Stimulated activated CD4-positive, alpha-beta T cell treated with anti-CD3 and anti-CD28 coated beads, TNF-alpha, amount 100 ng/mL, for 48 hours (primary cell): Measurements from ENCODE around the gene SECISBP2.
"Not testable (repeated sequence)": the region's sequence is repeated elsewhere in the genome, so short reads cannot be mapped to it uniquely, and the experiment has no call there.

ENCODE experiments used
- DNase-seq, 3 donors: peaks; one replicate each; pipeline ENCODE4 v3.0.0-alpha.2; 2020; ENCODE audit warnings: low read depth in 3 of 3

The SECISBP2 gene, protein sequence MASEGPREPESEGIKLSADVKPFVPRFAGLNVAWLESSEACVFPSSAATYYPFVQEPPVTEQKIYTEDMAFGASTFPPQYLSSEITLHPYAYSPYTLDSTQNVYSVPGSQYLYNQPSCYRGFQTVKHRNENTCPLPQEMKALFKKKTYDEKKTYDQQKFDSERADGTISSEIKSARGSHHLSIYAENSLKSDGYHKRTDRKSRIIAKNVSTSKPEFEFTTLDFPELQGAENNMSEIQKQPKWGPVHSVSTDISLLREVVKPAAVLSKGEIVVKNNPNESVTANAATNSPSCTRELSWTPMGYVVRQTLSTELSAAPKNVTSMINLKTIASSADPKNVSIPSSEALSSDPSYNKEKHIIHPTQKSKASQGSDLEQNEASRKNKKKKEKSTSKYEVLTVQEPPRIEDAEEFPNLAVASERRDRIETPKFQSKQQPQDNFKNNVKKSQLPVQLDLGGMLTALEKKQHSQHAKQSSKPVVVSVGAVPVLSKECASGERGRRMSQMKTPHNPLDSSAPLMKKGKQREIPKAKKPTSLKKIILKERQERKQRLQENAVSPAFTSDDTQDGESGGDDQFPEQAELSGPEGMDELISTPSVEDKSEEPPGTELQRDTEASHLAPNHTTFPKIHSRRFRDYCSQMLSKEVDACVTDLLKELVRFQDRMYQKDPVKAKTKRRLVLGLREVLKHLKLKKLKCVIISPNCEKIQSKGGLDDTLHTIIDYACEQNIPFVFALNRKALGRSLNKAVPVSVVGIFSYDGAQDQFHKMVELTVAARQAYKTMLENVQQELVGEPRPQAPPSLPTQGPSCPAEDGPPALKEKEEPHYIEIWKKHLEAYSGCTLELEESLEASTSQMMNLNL

DNA sequence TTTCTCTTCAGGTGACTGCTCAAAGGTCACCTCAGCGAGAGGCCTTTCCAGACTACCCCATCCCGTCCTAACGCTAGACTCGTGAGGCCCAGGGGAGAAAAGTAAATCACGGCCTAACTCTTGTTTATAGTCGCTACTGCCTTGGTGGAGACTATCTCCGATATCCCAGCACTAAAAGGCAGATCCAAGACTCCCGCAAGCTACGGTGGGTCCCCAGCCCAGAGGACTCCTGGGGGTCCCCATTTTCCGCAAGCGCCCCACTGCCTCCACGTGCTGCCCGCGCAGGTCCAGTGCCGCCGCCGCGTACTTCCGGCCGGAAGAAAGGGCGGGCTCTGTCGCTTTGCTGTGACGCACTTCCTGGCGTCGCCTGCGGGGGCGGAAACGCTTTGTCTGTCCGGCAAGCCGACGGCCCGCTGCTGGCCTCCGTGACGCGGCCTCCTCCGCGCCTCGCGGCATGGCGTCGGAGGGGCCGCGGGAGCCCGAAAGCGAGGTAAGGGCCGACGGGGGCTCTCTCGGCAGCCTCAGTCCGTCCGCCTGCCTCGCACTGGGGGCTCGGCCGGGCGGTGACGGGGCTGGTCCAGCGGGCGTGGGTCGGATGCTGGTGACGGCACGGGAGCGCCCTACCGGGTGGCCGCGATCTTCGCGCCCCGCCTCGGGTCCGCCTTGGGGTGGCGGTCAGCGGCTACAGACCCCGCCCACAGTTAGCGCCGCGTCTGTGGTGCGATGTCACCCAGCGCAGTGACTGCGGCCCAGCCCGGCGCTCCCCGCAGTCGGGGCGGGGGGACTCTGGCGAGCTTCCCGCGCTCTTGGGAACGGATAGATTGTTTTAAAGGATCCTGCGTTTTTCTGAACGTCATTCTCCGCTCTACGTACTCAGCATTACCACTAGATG, at the start of gene SECISBP2:
Gene SECISBP2 (plus strand): TSS at position 378 of the 892 bp plus-strand sequence. CDS start 77 bp downstream, at position 455.
- peak; percentile 90 to 93 (median 91) for DNase-seq

DNA sequence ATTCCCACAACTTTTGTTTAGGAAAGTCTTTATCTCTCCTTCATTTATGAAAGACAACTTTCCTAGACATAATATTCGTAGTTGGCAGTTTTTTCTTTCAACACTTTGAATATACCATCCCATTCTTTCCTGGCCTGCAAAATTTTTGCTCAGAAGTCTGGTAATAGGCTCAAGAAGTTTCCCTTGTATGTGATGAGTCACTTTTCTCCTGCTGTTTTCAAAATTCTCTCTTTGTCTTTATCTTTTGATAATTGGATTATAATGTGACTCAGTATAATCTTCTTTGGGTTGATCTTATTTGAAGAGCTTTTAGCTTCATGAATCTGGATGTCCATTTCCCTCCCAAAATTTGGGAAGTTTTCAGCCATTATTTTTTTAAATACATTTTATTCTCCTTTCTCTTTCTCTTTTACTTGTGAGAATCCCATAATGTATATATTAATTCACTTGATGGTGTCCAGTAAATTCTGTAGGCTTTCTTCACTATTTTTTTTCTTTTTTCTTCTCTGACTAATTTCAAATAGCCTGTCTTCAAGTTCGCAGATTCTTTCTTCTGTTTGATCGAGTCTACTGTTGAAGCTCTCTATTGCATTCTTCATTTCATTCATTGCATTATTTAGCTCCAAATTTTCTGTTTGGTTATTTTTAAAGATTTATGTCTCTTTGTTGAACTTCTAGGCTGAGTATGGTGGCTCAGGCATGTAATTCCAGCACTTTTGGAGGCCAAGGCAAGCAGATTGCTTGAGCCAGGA, 44.6 kb upstream of the SECISBP2 start:
- DNase-seq, result no peak

DNA sequence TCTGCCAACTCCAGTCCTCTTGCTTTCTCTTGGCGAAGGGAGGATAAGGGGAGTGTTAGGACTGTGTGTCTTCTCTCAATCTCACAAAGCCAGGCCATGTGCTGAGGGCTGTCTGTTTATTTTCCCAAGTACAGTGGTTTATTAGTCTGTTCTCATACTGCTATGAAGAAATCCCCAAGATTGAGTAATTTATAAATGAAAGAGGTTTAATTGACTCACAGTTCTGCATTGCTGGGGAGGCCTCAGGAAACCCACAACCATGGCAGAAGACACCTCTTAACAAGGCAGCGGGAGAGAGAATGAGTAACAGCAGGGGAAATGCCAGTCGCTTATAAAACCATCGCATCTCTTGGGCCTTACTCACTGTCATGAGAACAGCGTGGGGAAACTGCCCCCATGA, 43.5 kb upstream of the SECISBP2 start:
- peak in 2 of 3 donors; percentile 9 to 38 for DNase-seq

DNA sequence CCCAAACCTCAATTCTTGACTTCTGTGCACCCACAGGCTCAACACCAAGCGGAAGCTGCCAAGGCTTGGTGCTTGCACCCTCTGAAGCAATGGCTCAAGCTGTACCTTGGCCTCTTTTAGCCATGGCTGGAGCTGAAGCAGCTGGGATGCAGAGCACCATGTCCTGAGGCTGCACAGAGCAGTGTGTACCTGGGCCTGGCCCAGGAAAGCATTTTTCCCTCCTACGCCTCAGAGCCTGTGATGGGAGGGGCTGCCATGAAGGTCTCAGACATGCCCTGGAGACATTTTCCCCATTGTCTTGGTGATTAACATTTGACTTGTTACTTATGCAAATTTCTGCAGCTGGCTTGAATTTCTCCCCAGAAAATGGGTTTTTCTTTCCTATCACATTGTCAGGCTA, 42.3 kb upstream of the SECISBP2 start:
- DNase-seq, result not testable (repeated sequence)

DNA sequence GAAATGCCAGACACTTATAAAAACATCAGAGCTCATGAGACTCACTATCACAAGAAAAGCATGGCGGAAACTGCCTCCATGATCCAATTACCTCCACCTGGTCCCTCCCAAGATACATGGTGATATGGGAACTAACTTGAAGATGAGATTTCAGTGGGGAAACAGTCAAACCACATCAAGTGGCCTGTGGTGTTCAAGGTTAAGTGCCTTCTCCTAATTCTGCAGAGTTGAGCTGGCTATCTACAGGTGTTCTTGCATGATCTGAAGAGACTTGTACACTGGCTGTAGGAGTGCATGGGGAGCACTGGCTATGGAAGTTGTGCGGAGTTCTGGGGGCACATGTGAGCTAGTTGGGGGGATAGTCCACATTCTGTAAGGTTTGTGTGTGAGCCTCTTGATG, 41.3 kb upstream of the SECISBP2 start:
- no peak for DNase-seq

DNA sequence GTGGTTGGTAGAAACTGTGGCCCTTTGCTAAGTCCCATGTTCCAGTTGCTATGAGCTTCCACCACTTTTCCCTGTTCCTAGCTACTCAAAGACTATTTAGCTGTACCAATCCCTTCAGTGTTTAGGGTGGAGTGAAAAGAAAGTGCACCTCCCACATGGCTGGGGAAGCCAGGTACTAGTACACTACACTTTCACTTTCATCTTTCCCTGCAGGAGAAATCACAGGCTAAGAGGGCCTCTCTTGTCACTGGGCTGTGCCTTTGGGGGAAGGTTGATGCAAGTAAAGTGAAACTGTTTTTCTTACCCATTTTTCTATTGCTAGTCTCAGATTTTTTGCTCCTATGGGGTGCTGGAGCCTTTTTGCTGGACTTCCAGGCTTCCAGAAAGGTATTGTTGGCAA, 40.8 kb upstream of the SECISBP2 start:
- no peak for DNase-seq

DNA sequence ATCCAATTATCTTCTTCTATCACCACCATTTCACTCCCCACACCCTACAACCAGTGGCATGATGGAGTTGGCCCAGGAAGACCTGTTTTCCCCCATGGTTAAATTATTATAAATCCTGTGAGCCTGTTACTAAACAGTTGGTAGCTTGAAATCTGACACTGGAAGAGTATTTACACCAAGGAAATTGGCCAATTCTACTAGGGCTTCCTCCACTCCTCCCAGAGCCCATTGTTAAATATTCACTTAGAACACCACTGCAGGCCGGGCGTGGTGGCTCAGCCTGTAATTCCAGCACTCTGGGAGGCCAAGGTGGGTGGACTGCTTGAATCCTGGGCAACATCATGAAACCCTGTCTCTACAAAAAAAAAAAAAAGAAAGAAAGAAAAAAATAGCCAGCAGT, 39.7 kb upstream of the SECISBP2 start:
- DNase-seq, result no peak

DNA sequence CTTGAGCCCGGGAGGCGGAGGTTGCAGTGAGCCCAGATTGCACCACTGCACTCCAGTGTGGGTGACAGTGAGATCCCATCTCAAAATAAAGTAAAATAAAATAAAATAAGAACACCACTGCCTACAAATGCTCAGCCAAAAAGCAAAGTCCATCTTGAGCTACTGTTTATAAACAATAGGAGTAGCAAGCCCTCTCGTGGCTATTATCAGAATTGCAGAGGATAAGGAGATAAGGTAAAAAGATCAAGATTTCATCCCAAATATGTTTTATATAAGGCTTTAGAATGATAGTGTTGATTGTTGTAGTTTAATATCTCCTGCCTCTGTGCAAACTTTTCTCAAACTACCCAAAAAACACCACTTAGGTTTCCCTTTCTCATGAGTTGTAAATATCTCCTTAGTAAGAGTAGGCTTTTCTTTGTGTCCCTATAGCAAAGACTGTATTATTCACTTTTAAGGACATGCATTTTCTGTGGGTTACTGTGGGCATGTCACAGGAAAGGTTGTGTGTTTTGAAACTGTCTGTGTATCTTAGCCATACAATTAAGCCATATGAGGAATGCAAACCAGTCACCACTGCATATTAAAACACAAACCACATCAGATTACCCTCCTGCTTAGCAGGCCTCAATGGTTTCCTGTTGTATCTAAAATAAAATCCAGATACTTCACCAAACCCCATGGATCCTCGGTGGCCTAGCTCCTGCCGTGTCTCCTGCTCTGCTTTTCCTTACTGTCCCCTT, 39.1 kb upstream of the SECISBP2 start:
- DNase-seq, result peak in 1 of 3 donors; percentile 17

DNA sequence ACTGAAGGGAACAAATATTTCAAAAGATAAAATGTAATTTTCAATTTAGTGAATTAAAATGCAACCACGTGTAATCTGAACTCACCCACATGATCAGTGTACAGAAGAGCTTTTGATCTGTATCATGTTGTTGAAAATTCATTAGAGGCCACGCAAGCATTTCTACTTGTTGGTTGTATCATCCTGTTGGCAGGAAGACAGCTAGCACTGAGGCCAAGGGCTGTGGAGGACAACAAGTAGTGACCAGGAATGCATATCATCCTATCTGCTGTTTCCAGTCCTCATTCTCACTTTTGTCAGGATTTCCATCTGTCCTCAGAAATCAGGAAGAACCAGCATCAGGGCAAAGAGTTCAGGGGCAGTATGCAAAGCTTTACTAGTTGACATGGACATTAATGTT, 37.2 kb upstream of the SECISBP2 start:
- no peak for DNase-seq

DNA sequence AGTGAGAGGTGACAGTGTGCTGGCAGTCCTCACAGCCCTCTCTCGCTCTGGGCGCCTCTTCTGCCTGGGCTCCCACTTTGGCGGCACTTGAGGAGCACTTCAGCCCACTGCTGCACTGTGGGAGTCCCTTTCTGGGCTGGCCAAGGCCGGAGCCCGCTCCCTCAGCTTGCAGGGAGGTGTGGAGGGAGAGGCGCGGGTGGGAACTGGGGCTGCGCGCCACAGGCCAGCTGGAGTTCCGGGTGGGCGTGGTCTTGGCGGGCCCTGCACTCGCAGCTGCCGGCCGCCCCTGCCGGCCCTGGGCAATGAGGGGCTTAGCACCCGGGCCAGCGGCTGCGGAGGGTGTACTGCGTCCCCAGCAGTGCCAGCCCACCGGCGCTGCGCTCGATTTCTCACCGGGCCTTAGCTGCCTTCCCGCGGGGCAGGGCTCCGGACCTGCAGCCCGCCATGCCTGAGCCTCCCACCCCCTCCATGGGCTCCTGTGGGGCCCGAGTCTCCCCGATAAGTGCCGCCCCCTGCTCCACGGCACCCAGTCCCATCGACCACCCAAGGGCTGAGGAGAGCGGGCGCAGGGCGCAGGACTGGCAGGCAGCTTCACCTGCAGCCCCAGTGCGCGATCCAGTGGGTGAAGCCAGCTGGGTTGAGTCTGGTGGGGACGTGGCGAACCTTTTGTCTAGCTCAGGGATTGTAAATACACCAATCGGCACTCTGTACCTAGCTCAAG, 35.9 kb upstream of the SECISBP2 start:
- not testable (repeated sequence) for DNase-seq

DNA sequence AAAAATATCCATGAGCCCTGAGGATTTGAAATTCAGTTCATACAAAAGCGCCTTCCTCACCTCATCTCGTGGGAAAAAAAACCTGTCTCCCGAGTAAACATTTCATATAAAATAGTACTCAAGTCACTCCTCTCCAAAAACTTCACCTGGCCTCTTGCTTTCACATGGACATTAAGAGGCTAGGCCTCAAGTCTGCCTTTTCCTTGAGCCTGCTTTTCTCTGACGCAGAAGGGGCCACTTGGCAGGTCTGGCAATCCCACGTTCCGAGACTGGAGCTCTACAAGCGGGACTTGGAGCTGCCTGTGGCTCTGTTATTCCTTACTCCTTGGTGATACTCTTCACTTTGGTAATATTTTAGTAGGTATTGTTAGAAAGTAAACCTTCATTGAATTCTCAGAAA, 34.2 kb upstream of the SECISBP2 start:
- no peak for DNase-seq

DNA sequence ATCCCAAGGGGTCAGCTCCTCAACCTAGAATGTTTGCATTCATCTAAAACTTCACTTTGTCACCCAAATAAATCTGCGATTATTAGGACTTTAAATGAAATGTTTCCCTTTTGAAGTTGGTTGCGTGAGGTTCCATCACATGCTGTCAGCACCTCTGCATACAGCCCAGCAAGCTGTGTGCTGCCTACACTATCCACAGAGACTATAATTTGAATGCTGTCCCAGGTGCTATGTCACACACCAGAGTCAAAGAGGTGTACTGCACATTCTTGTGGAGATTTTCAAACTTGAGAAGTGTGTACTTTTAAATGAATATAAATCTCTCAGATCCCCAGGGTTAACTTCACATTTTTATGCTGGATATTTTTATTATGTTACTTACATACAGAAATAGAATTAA, 26.6 kb upstream of the SECISBP2 start:
- no peak for DNase-seq

DNA sequence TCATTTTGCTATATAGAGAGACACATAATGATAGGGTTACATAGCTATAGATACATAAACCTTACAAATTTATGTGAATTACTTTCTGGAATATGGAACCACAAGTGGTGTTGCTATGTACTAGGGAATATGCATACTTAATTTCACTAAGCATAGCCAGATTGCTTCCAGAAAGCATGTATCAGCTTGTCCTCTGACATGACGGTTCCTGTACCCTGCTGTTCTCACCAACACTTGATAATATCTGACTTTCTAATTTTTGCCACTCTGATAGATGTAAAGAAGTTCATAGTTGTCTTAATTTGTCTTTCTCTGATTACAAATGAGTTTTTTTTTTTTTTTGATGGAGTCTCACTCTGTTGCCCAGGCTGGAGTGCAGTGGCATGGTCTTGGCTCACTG, 25.3 kb upstream of the SECISBP2 start:
- no peak for DNase-seq

DNA sequence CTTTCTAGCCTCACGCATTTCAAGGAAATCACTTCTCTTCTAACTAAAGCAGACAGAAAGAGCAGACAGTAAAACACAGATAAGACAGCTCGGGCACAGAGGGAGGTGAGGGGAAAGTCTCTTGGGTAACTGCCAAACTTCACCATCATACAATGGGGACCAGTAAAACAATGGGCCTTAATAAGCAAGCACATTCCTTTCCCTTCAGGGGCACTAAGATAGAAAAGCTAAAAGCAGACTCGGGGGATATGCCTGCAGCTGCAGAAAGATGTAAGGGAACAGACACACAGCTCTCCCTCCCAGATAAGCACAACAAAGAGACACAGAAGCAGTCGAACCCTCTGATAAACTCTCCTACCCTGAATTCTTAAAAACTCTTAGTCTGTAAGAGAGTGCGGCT, 22.9 kb upstream of the SECISBP2 start:
- no peak for DNase-seq

DNA sequence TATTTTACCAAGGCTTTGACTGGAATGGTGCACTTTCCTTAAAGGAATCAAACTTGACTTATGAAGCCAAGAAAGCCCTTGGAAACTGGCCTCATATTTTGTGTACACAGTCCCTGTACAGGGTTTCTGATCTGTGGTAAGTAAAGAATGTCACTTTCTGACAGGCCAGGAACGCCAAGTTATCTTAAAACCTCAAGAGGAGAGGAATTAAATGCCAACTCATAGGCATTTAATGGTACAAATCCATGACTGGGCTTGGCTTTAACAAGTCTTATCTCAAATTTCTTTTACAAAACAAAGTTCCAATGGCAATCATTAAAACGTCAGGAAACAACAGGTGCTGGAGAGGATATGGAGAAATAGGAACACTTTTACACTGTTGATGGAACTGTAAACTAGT, 16.3 kb upstream of the SECISBP2 start:
- not testable (repeated sequence) for DNase-seq

DNA sequence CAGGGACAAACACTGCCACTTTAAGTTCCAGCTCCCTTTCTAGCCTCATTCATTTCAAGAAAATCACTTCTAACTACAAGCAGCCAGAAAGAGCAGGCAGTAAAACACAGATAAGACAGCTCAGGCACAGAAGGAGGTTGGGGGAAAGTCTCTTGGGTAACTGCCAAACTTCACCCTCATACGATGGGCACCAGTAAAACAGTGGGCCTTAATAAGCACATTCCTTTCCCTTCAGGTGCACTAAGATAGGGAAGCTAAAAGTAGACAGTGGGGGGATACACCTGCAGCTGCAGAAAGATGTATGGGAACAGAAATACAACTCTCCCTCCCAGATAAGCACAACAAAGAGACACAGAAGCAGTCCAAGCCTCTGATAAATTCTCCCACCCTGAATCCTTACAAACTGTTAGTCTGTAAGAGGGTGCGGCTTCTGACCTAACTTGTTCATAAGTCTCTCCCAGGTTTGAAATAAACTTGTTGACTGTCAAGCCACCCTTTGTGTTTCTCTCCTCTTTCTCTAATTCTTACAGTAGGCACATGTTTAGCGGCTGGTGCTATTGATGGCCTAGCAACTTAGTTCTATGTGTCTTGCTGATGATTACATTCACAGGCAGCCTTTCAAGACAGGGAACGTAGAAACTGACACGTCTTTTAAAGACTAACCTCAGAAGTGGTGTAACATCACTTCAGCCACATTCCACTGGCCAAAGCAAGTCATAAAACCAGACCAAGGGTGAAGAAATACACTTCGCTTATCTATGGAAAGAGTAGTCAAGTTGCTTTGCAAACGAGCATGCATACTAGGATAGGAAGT, 14.1 kb upstream of the SECISBP2 start:
- no peak for DNase-seq

DNA sequence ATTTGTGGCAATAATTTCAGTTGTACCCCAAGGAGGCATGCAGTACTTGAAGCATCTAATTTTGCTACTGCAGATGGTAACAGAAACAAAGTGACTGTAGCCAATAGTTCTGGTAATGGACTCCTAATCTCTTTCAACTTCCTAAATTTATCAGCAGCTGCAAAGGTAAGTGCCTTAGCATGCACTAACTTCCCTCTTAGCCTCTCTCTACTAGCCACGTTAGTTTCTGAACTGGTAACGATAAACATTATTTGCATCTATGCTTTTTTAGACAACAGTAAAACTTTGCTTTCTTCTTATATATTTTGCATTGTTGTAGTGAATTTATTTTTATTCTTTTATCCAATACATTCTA, 13.5 kb upstream of the SECISBP2 start:
- DNase-seq, result no peak

DNA sequence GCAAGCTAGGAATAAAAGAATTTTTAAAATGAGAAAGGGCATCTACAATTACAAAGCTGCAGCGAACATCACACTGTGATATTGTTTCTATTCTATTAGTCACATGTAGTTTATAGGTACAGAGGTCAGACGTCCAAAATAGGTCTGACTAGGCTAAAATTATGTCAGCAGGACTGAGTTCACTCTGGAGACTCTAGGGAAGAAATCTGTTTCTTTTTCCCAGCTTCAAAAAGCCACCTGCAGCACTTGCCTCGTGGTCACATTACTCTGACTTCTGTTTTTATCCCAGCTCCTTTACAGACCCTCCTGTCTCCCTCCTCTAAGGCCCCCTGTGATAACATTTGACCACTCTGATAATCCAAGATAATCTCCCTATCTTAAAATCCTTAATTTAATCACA, 12.4 kb upstream of the SECISBP2 start:
- DNase-seq, result no peak

DNA sequence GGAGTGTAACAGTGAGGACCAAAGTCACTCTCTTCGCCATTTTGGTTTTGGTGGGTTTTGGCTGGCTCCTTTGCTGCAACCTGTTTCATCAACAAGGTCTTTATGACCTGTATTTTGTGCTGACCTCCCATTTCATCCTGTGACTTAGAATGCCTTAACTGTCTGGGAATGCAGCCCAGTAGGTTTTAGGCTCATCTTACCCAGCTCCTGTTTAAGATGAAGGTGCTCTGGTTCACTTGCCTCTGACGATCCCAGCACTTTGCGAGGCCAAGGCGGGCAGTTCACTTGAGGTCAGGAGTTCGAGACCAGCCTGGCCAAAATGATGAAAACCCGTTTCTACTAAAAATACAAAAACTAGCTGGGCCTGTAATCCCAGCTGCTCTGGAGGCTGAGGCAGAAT, 9.1 kb upstream of the SECISBP2 start:
- no peak for DNase-seq
